Activated T-cell treated with anti-CD3 and anti-CD28 coated beads for 1 hour (primary cell): Measurements from ENCODE around the gene HNRNPL.

ENCODE experiments used
- DNase-seq: peaks from one replicate; pipeline ENCODE4 v3.0.0-alpha.2; 2020; ENCODE audit warnings: low read depth

Gene HNRNPL

GRCh38 chr19:38845374-38846024, 4.3 kb downstream of the HNRNPL start:
- DNase-seq: no peak

- DNase-seq: no peak
Measured at GRCh38 chr19:38844093-38844686, 5.6 kb downstream of the HNRNPL start.

GRCh38 chr19:38843175-38843758, 6.5 kb downstream of the HNRNPL start:
- DNase-seq: no peak

GRCh38 chr19:38842439-38843174, 7.2 kb downstream of the HNRNPL start:
- peak; percentile 44 for DNase-seq

GRCh38 chr19:38841787-38842438, 7.9 kb downstream of the HNRNPL start:
- DNase-seq: peak; percentile 35

- no peak for DNase-seq
Measured at GRCh38 chr19:38841180-38841766, 8.5 kb downstream of the HNRNPL start.

- no peak for DNase-seq
Measured at GRCh38 chr19:38840583-38840968, 9.2 kb downstream of the HNRNPL start.

- no peak for DNase-seq
Measured at GRCh38 chr19:38839816-38840582, 9.8 kb downstream of the HNRNPL start.

GRCh38 chr19:38838986-38839761, 10.6 kb downstream of the HNRNPL start:
- no peak for DNase-seq

GRCh38 chr19:38838208-38838985, 11.4 kb downstream of the HNRNPL start:
- DNase-seq: peak; percentile 24

- no peak for DNase-seq
Measured at GRCh38 chr19:38837656-38838121, 12.1 kb downstream of the HNRNPL start.

- no peak for DNase-seq
Measured at GRCh38 chr19:38836983-38837626, 12.7 kb downstream of the HNRNPL start.

- no peak for DNase-seq
Measured at GRCh38 chr19:38836159-38836982, 13.4 kb downstream of the HNRNPL start.

- DNase-seq: no peak
Measured at GRCh38 chr19:38834590-38834989, 15.2 kb downstream of the HNRNPL start.

GRCh38 chr19:38834104-38834490, 15.7 kb downstream of the HNRNPL start:
- DNase-seq: no peak

GRCh38 chr19:38833092-38833425, 16.7 kb downstream of the HNRNPL start:
- no peak for DNase-seq

GRCh38 chr19:38831142-38831605, 18.6 kb downstream of the HNRNPL start:
- DNase-seq: no peak
